ENCODE measurements around the gene CXorf49B.
"Not testable (repeated sequence)": the region's sequence is repeated elsewhere in the genome, so short reads cannot be mapped to it uniquely, and the experiment has no call there.

GRCh38 chrX:71765613-71766012 is 2.5 kb downstream of the CXorf49B start:
- TF ChIP-seq YY1 (IDR thresholded peaks at IDR 0.05; ENCODE audit: insufficient read depth, insufficient read length); ZNF274 (IDR thresholded peaks at IDR 0.05; ENCODE audit: low read depth, low read length); SUZ12 (IDR thresholded peaks at IDR 0.05; ENCODE audit: extremely low read depth, insufficient read depth, insufficient read length): not testable (repeated sequence)

All from NT2/D1 (cell line).